Measurements from ENCODE around the gene FOXF1. TPM values are rescaled to one million over a fixed set of nuclear protein-coding genes. Genes with fewer than 3 reads are reported as not detected.

FOXF1 gene
- total and polyA plus RNA-seq, 4 donors: 0.56 to 1.2 (median 0.89) TPM

GRCh38 chr16:86536621-86537020 is 26.3 kb downstream of the FOXF1 start:
- no peaks in the 10 kb centered on the region for H3K4me1 ChIP-seq (ENCODE audit: control insufficient read depth in 4 of 4, insufficient read depth in 4 of 4, low read length in 3 of 4)
- no peak overlapping the region for H3K27ac ChIP-seq (ENCODE audit: low read depth in 1 of 2, low read length in 2 of 2)
- no peaks in the 10 kb centered on the region for H3K27me3 ChIP-seq (ENCODE audit: control insufficient read depth in 4 of 4, insufficient read depth in 4 of 4, low read length in 3 of 4)
- WGBS: 96% methylated on average over 17 of the region's 17 CpGs
- H3K9ac ChIP-seq (ENCODE audit: low read depth in 1 of 2, low read length in 2 of 2): no peak overlapping the region
- H3K9me3 ChIP-seq (ENCODE audit: control insufficient read depth in 4 of 4, low read length in 3 of 4): no peaks in the 10 kb centered on the region
- DNase-seq (ENCODE audit: low spot score): no peak
- no peak overlapping the region for H3K4me3 ChIP-seq (ENCODE audit: low read depth in 1 of 3, low read length in 3 of 3)
- H3K36me3 ChIP-seq (ENCODE audit: control insufficient read depth in 4 of 4, insufficient read depth in 3 of 4, low read depth in 1 of 4, low read length in 3 of 4): peaks cover 12 to 52% (median 38%) of the 10 kb centered on the region in 4 donors
- TF ChIP-seq ATF3 (IDR thresholded peaks at IDR 0.05) (no peak), NR2F2 (IDR thresholded peaks at IDR 0.05) (no peak), TAF1 (conservative IDR thresholded peaks at IDR 0.05) (no peak), HNF4G (IDR thresholded peaks at IDR 0.05) (no peak), YY1 (IDR thresholded peaks at IDR 0.05) (no peak), FOXA2 (IDR thresholded peaks at IDR 0.05) (no peak), RXRA (IDR thresholded peaks at IDR 0.05) (no peak), RAD21 (IDR thresholded peaks at IDR 0.05) (no peak), SP1 (IDR thresholded peaks at IDR 0.05) (no peak), FOXA1 (IDR thresholded peaks at IDR 0.05) (no peak), REST (IDR thresholded peaks at IDR 0.05) (no peak), MAX (IDR thresholded peaks at IDR 0.05) (no peak), GABPA (IDR thresholded peaks at IDR 0.05 in 1 of 2, conservative IDR thresholded peaks at IDR 0.05 in 1 of 2) (no peak), ZBTB33 (IDR thresholded peaks at IDR 0.05) (no peak)
- TF ChIP-seq, protein P1, sequence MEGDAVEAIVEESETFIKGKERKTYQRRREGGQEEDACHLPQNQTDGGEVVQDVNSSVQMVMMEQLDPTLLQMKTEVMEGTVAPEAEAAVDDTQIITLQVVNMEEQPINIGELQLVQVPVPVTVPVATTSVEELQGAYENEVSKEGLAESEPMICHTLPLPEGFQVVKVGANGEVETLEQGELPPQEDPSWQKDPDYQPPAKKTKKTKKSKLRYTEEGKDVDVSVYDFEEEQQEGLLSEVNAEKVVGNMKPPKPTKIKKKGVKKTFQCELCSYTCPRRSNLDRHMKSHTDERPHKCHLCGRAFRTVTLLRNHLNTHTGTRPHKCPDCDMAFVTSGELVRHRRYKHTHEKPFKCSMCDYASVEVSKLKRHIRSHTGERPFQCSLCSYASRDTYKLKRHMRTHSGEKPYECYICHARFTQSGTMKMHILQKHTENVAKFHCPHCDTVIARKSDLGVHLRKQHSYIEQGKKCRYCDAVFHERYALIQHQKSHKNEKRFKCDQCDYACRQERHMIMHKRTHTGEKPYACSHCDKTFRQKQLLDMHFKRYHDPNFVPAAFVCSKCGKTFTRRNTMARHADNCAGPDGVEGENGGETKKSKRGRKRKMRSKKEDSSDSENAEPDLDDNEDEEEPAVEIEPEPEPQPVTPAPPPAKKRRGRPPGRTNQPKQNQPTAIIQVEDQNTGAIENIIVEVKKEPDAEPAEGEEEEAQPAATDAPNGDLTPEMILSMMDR (IDR thresholded peaks at IDR 0.05; ENCODE audit: low read depth, low read length, missing input control): no peak

DNA sequence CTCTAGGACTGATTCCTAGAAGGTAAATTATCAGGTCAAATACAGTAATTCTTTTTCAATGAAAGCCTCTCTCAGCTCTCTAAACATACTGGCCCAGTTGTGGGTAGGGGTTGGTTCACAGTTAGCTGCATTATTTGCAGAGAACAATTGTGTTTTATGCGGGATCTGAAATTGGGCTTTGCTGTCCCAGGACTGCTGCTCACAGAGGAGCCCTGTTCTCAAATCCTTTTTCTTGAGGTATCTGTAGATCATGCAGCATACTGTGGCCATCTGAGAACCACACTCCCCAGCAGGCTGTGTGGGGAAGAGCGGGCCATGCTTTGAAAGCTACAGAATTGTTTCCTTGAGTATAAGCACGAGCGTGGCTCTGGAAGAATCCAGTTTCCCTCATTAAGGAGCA is 27.2 kb downstream of the FOXF1 start:
- WGBS: 97% methylated on average over 4 of the region's 4 CpGs
- DNase-seq (ENCODE audit: low spot score): no peak
- Histone ChIP-seq H3K9me3 (ENCODE audit: control insufficient read depth in 4 of 4, low read length in 3 of 4) (no peaks in the 10 kb centered on the region), H3K36me3 (ENCODE audit: control insufficient read depth in 4 of 4, insufficient read depth in 3 of 4, low read depth in 1 of 4, low read length in 3 of 4) (peaks cover 16 to 53% (median 39%) of the 10 kb centered on the region in 4 donors), H3K4me1 (ENCODE audit: control insufficient read depth in 4 of 4, insufficient read depth in 4 of 4, low read length in 3 of 4) (no peaks in the 10 kb centered on the region), H3K9ac (ENCODE audit: low read depth in 1 of 2, low read length in 2 of 2) (no peak overlapping the region), H3K27ac (ENCODE audit: low read depth in 1 of 2, low read length in 2 of 2) (no peak overlapping the region), H3K4me3 (ENCODE audit: low read depth in 1 of 3, low read length in 3 of 3) (no peak overlapping the region), H3K27me3 (ENCODE audit: control insufficient read depth in 4 of 4, insufficient read depth in 4 of 4, low read length in 3 of 4) (no peaks in the 10 kb centered on the region)
- TF ChIP-seq REST (IDR thresholded peaks at IDR 0.05) (no peak), MAX (IDR thresholded peaks at IDR 0.05) (no peak), FOXA2 (IDR thresholded peaks at IDR 0.05) (no peak), ZBTB33 (IDR thresholded peaks at IDR 0.05) (no peak)
- TF ChIP-seq, protein P1 (IDR thresholded peaks at IDR 0.05; ENCODE audit: low read depth, low read length, missing input control): no peak

Measured in liver (tissue), 9 donors.